ENCODE data around the gene SLTM. TPM values are rescaled to one million over a fixed set of nuclear protein-coding genes. Genes with fewer than 3 reads are reported as not detected.

Gene SLTM
- polyA plus RNA-seq, 1 of the 3 experiments (the other 2 are of a cell fraction) = 54.3 TPM

- peak; percentile 94 for TF ChIP-seq YY1 (IDR thresholded peaks at IDR 0.05; ENCODE audit: low read depth)
- TF ChIP-seq, protein P1, sequence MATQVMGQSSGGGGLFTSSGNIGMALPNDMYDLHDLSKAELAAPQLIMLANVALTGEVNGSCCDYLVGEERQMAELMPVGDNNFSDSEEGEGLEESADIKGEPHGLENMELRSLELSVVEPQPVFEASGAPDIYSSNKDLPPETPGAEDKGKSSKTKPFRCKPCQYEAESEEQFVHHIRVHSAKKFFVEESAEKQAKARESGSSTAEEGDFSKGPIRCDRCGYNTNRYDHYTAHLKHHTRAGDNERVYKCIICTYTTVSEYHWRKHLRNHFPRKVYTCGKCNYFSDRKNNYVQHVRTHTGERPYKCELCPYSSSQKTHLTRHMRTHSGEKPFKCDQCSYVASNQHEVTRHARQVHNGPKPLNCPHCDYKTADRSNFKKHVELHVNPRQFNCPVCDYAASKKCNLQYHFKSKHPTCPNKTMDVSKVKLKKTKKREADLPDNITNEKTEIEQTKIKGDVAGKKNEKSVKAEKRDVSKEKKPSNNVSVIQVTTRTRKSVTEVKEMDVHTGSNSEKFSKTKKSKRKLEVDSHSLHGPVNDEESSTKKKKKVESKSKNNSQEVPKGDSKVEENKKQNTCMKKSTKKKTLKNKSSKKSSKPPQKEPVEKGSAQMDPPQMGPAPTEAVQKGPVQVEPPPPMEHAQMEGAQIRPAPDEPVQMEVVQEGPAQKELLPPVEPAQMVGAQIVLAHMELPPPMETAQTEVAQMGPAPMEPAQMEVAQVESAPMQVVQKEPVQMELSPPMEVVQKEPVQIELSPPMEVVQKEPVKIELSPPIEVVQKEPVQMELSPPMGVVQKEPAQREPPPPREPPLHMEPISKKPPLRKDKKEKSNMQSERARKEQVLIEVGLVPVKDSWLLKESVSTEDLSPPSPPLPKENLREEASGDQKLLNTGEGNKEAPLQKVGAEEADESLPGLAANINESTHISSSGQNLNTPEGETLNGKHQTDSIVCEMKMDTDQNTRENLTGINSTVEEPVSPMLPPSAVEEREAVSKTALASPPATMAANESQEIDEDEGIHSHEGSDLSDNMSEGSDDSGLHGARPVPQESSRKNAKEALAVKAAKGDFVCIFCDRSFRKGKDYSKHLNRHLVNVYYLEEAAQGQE (IDR thresholded peaks at IDR 0.05; ENCODE audit: low read depth, low read length) = 0 out of 2 replicates have a peak, but pooled peaks have one; percentile 43
- TF ChIP-seq, protein P2, sequence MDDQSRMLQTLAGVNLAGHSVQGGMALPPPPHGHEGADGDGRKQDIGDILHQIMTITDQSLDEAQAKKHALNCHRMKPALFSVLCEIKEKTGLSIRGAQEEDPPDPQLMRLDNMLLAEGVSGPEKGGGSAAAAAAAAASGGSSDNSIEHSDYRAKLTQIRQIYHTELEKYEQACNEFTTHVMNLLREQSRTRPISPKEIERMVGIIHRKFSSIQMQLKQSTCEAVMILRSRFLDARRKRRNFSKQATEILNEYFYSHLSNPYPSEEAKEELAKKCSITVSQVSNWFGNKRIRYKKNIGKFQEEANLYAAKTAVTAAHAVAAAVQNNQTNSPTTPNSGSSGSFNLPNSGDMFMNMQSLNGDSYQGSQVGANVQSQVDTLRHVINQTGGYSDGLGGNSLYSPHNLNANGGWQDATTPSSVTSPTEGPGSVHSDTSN (IDR thresholded peaks at IDR 0.05) = no peak
- TF ChIP-seq TEAD4 (IDR thresholded peaks at IDR 0.05; ENCODE audit: borderline replicate concordance, insufficient read depth) = 0 out of 2 replicates have a peak, but pooled peaks have one; percentile 7
- no peak; the same call in 1 of the 2 replicates for TF ChIP-seq ELF1 (IDR thresholded peaks at IDR 0.05)
- peak; percentile 95; the same call in 1 of the 2 replicates for TF ChIP-seq TAF1 (IDR thresholded peaks at IDR 0.05; ENCODE audit: borderline replicate concordance, low read depth, low read length)
- no peak for TF ChIP-seq SMC3 (IDR thresholded peaks at IDR 0.05; ENCODE audit: low read depth, low read length)
Measured at GRCh38 chr15:58933281-58934113, at the start of gene SLTM (continued).

GRCh38 chr15:58983261-58983660 is 49.8 kb upstream of the SLTM start:
- H3K9ac ChIP-seq = no peak overlapping the region
- no peaks in the 10 kb centered on the region for H3K36me3 ChIP-seq (replicated peaks in 1 of 2; ENCODE audit: control insufficient read depth in 1 of 2, insufficient read depth in 2 of 2, low read length in 1 of 2)
- no peaks in the 10 kb centered on the region for H3K4me1 ChIP-seq (ENCODE audit: control insufficient read depth in 1 of 2, insufficient read depth in 2 of 2, low read depth in 1 of 2, low read length in 1 of 2)
- H3K9me3 ChIP-seq = no peaks in the 10 kb centered on the region
- POLR2A ChIA-PET = no interaction called here
- CTCF ChIA-PET = interaction anchor here (0.9 to 5.0 kb wide), 3 partner anchors 31 to 546 kb away, joined by 3 to 21 read pairs (median 3); no protein-coding TSS in a partner anchor
- H3K4me2 ChIP-seq = no peak overlapping the region
- no peak for TF ChIP-seq GABPA (IDR thresholded peaks at IDR 0.05; ENCODE audit: low read depth)
- H3K9me2 ChIP-seq = no peaks in the 10 kb centered on the region
- H3F3A ChIP-seq (replicated peaks; ENCODE audit: insufficient read depth) = no peaks in the 10 kb centered on the region
- H3K4me3 ChIP-seq (ENCODE audit: low read depth in 2 of 2, low read length in 1 of 2) = no peak overlapping the region
- H3K79me2 ChIP-seq (ENCODE audit: insufficient read depth) = peaks cover 10% of the 10 kb centered on the region
- no peak for DNase-seq
- no peak overlapping the region for H3K27ac ChIP-seq (ENCODE audit: low read depth in 2 of 2, low read length in 1 of 2)
- no peaks in the 10 kb centered on the region for H3K27me3 ChIP-seq (ENCODE audit: insufficient read depth)
- H4K20me1 ChIP-seq (ENCODE audit: insufficient read depth) = 0 out of 2 replicates have a peak, but pooled peaks cover 1% of the 10 kb centered on the region
- WGBS (ENCODE audit: low lambda C conversion rate) = 81% methylated on average over 2 of the region's 2 CpGs
- no peak overlapping the region for H2AFZ ChIP-seq (ENCODE audit: low read depth)
